AG10803 (cell line): Measurements from ENCODE around the gene ZNF286A.
"Not testable (repeated sequence)": the region's sequence is repeated elsewhere in the genome, so short reads cannot be mapped to it uniquely, and the experiment has no call there.

ENCODE experiments used
- DNase-seq: peaks from one replicate; pipeline ENCODE4 v3.0.0; 2010; ENCODE audit warnings: low read depth
- H3K4me3 ChIP-seq: 2 replicates; pipeline ENCODE4 v1.5.1; 2011; ENCODE audit warnings: mild to moderate bottlenecking, low read length, control low read depth
- TF ChIP-seq, protein P1 (sequence below): conservative IDR thresholded peaks from 2 replicates; pipeline ENCODE4 v1.5.1; 2011; ENCODE audit warnings: mild to moderate bottlenecking, low read length, control low read depth, inconsistent platforms

The ZNF286A gene

DNA sequence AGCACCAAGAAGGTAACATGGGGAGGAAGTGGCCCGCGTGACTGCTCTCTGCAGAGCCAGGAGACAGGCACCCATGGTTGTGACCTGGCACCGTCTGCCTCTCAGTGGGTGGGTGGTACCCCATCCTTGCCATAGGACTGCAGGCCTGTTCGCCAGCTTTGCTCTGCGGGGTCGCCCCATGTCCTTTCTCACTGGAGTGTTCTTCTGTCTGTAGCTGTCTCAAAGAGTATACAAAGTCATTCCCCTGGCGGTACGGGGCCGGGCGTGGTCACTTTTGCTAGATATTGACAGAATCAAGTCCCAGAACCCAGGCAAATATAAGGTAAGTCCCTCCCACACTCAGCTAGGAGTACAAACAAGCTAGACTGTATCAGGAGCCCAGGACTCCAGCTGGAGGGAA lies 38.5 kb downstream of the ZNF286A start:
- DNase-seq, result no peak
- H3K4me3 ChIP-seq, result no peak overlapping the region
- TF ChIP-seq, protein P1, sequence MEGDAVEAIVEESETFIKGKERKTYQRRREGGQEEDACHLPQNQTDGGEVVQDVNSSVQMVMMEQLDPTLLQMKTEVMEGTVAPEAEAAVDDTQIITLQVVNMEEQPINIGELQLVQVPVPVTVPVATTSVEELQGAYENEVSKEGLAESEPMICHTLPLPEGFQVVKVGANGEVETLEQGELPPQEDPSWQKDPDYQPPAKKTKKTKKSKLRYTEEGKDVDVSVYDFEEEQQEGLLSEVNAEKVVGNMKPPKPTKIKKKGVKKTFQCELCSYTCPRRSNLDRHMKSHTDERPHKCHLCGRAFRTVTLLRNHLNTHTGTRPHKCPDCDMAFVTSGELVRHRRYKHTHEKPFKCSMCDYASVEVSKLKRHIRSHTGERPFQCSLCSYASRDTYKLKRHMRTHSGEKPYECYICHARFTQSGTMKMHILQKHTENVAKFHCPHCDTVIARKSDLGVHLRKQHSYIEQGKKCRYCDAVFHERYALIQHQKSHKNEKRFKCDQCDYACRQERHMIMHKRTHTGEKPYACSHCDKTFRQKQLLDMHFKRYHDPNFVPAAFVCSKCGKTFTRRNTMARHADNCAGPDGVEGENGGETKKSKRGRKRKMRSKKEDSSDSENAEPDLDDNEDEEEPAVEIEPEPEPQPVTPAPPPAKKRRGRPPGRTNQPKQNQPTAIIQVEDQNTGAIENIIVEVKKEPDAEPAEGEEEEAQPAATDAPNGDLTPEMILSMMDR, result no peak

DNA sequence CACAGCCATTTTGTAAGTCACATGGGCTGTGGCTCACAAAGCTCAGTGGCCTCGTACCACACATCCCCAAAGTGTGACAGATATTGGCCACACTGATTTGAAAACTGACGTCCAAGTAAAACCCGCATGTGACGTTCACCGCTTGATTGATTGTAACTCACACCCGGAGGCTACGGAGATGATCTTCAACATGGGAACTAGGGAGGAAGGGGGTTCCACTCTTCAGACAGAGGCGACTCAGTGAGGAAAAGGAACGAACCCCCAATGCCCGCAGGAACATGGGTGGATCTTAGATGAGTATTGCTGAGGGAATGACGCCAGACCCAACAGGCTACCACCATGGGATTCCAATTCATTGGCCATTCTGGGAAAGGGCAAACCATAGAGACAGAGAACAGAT lies 39.7 kb downstream of the ZNF286A start:
- H3K4me3 ChIP-seq, DNase-seq: not testable (repeated sequence)

GRCh38 chr17:15740041-15740440 lies 40.5 kb downstream of the ZNF286A start:
- not testable (repeated sequence) for H3K4me3 ChIP-seq
- DNase-seq, result peak; percentile 3

DNA sequence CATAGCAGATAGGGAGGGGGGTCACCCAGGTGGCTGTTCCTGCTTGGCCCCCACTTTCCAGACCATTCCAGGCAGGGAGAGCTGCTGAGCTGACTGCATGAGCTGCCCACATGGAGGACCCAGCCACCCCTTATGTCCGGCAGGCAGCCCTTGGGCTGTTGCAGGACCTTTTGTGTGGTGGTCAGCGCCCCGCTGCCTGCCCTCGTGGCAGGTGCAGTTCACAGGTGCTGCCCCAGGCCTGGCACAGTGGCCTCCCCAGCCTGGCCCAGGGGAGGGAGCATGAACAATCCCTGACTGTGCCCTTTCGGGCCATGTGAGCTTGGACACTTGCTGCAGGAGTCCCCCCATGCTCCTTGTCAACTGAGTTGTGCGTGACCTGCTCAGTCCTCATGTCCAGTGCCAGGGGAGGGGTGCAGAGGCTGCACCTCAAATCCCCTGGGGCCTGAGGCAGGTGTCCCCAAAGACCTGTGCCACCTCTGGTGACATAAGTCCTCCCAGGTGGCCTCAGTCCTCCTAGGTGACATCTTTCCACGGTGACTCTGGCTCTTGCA lies 41.1 kb downstream of the ZNF286A start:
- no peak overlapping the region for H3K4me3 ChIP-seq
- TF ChIP-seq, protein P1, result no peak
- DNase-seq, result no peak

DNA sequence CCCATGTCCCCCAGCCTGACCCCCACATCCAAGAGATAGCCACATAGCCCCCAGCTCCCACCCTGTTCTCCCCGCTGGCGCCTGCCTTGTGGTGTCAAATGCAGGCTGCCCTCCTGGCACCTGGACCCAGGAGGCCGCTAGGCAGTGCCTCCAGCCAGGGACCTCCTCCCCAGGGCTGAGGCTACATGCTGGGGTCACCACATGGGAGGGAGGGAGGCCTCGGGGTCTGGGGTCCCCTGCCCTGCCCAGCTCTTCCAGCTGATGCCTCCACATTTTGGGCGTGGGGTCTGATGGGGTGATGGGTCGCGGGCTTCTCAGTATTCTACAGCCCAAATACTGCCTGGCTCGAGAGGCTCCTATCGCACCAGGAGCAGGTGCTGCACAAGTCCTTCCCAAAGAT lies 42.1 kb downstream of the ZNF286A start:
- H3K4me3 ChIP-seq, result no peak overlapping the region
- DNase-seq, result no peak
- TF ChIP-seq, protein P1, result no peak

- TF ChIP-seq, protein P1, result no peak
- no peak overlapping the region for H3K4me3 ChIP-seq
- no peak for DNase-seq
These were observed 42.7 kb downstream of the ZNF286A start for GRCh38 chr17:15742051-15742795.

DNA sequence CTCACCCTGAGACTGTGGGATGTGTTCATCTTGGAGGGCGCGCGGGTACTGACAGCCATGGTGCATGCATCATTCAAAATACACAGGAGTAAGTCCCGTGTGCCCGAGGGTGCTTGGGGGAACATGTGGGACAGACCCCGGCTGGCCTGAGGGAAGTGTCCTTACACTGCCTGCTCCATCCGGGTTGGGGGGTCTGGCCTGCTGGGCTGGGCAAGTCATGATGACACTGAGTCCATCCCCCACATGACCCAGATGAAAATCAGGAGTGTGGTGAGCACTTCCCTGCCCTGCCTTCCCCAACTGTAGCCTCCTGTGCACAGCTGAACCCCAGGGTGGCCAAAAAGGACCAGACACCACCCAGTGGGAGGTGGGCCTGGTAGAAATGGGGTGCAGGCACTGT lies 43.4 kb downstream of the ZNF286A start:
- DNase-seq, result no peak
- TF ChIP-seq, protein P1, result no peak
- no peak overlapping the region for H3K4me3 ChIP-seq

DNA sequence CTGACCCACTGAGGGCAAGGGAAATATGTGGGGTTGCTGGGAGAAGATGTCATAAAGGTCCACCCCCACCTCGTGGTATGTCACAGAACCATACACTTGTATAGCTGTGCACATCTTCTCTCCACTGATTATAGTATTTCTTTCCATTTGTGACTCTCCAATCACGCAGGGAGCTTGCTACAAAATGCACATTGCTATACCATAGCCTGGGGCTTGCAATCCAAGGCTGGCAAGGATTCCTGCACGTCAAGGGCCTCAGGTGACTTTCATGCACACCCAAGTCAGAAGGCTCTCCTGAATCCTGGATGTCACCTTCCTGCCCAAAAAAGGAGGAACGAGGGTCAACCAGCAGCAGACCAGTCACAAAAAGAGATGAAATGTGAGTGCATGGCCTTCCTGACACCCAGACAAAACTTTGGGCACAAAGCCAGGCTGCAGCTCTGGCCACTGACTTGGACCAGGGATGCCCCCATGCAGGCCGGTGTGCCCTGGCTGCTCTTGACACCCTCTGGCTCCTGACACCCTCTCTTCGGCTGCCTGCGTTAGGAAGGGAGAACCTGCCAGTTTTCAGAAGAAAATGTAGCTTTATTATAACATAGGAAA lies 44.6 kb downstream of the ZNF286A start:
- no peak for DNase-seq
- H3K4me3 ChIP-seq, result no peak overlapping the region
- TF ChIP-seq, protein P1, result no peak
